GM21825 (cell line): ENCODE data around the gene PALS1.
"Not testable (repeated sequence)": the region's sequence is repeated elsewhere in the genome, so short reads cannot be mapped to it uniquely, and the experiment has no call there.

Experiments used
- ATAC-seq: cut with Tn5 transposase; IDR thresholded peaks from one replicate; pipeline ENCODE4 v1.9.1; 2021; ENCODE audit warnings: mild to moderate bottlenecking, moderate library complexity; ENCODE audit not compliant: unreplicated experiment

PALS1 gene

GRCh38 chr14:67253076-67253635 lies 11.9 kb downstream of the PALS1 start:
- no peak for ATAC-seq

- no peak for ATAC-seq
Observed at GRCh38 chr14:67257906-67258305, 16.7 kb downstream of the PALS1 start.

- no peak for ATAC-seq
Observed at GRCh38 chr14:67260965-67261364, 19.7 kb downstream of the PALS1 start.

- no peak for ATAC-seq
Observed at GRCh38 chr14:67263499-67264149, 22.4 kb downstream of the PALS1 start.

GRCh38 chr14:67265131-67265530 lies 23.9 kb downstream of the PALS1 start:
- no peak for ATAC-seq

GRCh38 chr14:67267576-67268328 lies 26.5 kb downstream of the PALS1 start:
- ATAC-seq = no peak

- no peak for ATAC-seq
Observed at GRCh38 chr14:67268426-67269150, 27.4 kb downstream of the PALS1 start.

GRCh38 chr14:67269298-67270060 lies 28.2 kb downstream of the PALS1 start:
- no peak for ATAC-seq

GRCh38 chr14:67270145-67270753 lies 29.0 kb downstream of the PALS1 start:
- ATAC-seq = no peak

GRCh38 chr14:67270933-67271332 lies 29.7 kb downstream of the PALS1 start:
- ATAC-seq = no peak

GRCh38 chr14:67273281-67273680 lies 32.0 kb downstream of the PALS1 start:
- ATAC-seq = not testable (repeated sequence)

GRCh38 chr14:67276131-67276530 lies 34.9 kb downstream of the PALS1 start:
- ATAC-seq = no peak

GRCh38 chr14:67280506-67280905 lies 39.3 kb downstream of the PALS1 start:
- no peak for ATAC-seq

- no peak for ATAC-seq
Observed at GRCh38 chr14:67285876-67286452, 44.7 kb downstream of the PALS1 start.
